Measurements from ENCODE around the gene GABARAP. TPM values are rescaled to one million over a fixed set of nuclear protein-coding genes. Genes with fewer than 3 reads are reported as not detected.

GABARAP gene
- total RNA-seq (2014; rRNA removed; shearing (Covaris generic)): 575 and 595 TPM in 2 replicates

- peak; percentile 83 for DNase-seq (ENCODE audit: low read depth)
These were observed at the start of gene GABARAP for GRCh38 chr17:7241783-7242716. Gene GABARAP, minus strand, starts transcription at chr17:7242449. Its CDS starts 119 bp downstream, at chr17:7242330.

- DNase-seq (ENCODE audit: low read depth): no peak
These were observed 48.4 kb upstream of the GABARAP start for GRCh38 chr17:7290685-7291084.

- no peak for DNase-seq (ENCODE audit: low read depth)
These were observed 47.9 kb upstream of the GABARAP start for GRCh38 chr17:7290166-7290565.

DNA sequence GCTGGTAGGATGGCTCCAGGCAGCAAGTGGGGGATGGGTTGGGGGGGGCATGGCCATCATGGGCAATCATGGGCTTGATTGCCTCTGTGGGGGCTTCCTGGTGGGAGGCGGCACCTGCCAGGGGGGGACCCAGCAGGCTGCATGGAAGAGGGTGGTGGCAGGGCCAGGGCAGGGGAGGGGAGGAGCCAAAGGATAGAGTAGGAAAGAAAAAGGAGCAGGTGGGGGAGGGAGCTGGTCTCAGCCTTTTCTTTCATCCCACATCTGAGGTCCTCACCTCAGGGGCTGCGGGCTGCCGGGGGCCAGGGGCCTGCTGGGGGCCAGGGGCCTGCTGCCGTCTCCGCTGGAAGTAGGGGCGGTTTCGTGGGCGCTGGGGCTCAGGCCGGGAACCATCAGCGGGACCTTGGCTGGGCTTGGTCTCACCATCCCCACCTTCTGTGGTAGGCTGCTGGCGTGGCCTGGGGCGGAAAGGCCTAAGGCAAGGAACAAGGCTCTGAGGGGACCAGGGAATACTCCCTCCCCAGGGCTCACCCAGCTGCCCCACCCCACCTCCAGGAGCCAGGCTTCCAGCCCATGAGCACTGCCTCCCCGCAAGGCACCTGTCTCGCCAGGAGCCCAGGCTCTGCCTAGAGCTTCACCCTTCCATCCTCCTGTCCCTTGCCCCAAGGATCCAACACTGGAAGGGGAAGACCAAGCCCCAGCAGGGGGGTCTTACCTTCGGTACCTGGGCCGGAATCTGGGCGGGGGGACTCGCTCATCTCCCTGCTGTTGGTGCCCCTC is 47.2 kb upstream of the GABARAP start:
- no peak for DNase-seq (ENCODE audit: low read depth)

GRCh38 chr17:7285679-7286078 is 43.4 kb upstream of the GABARAP start:
- no peak for DNase-seq (ENCODE audit: low read depth)

- no peak for DNase-seq (ENCODE audit: low read depth)
These were observed 42.7 kb upstream of the GABARAP start for GRCh38 chr17:7284911-7285310.

DNA sequence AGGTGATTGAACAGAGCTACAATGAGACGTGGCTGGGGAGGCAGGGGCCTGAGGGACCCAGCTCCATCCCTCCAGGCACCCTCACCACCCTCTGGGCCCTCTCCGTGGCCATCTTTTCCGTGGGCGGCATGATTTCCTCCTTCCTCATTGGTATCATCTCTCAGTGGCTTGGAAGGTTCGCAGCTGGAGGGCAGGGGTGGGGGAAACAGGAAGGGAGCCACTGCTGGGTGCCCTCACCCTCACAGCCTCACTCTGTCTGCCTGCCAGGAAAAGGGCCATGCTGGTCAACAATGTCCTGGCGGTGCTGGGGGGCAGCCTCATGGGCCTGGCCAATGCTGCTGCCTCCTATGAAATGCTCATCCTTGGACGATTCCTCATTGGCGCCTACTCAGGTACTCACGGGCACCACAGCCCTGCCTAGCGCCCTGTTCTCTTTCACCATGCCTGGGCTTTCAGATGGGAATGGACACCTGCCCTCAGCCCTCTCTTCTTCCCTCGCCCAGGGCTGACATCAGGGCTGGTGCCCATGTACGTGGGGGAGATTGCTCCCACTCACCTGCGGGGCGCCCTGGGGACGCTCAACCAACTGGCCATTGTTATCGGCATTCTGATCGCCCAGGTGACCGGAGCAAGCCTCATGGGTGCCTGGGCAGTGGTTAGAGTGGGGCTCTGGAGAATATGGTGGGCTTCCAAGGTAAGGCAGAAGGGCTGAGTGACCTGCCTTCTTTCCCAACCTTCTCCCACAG is 41.4 kb upstream of the GABARAP start:
- no peak for DNase-seq (ENCODE audit: low read depth)

DNA sequence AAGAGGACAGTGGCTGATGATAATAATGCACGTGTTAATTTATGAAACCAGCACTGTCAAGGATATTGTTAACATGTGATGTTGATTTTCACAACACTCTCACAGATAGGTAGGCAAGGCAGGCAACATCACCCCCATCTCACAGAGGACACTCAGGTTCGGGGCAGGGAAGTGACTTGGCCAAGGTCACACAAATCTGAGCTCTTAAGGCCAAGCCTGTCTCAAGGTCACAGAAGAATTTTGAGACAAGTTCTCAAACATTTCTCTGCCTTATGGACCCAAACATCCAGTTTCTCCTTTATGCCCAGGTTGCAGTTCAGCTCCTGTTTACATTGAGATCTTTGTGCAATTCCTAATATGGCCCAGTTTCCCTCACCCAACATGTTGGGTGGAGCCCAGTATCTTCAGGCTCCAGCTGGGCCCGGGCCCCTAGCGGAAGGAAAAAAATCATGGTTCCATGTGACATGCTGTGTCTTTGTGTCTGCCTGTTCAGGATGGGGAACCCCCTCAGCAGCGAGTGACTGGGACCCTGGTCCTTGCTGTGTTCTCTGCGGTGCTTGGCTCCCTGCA is 40.6 kb upstream of the GABARAP start:
- DNase-seq (ENCODE audit: low read depth): no peak

DNA sequence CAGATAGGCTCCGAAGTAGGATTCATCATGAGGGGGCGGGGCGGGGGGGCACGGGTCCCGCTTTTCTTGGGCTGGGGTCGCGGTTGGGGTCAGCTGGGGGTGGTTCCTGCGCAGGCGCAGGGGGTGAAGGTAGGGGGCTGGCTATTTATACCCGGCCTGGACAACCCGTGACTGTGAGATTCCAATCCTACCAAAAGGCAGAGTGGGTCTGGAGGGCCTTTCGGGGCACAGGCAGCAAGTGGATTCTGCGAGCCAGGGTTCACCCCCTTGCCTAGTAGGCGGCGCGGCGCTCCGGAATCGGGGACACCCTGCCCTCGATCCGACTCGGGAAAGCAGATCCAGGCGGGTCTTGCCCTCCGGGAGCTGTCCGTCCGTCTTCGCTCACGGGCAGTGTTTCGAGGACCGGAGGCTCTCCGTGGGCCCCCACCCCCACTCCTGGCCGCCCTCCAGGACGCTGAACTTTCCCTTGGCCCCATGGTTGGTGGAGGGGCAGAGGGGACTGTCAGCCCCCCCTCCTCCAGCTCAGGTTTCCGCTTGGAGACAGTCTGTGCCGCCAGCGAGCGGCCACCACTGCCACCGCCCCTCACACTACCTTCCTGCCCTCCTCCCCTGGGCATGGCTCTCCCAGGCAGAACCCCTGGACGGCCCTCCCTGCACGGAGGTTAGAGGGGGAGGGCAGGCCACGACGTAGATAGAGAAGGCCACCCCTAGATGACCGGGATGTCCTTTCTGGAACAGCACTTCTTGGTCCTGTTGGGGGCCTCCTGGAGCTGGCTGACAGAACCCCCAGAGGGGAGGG is 39.9 kb upstream of the GABARAP start:
- DNase-seq (ENCODE audit: low read depth): no peak

- DNase-seq (ENCODE audit: low read depth): peak; percentile 91
These were observed 39.1 kb upstream of the GABARAP start, which contains the start of gene SLC2A4 for GRCh38 chr17:7281074-7281952. Gene SLC2A4, plus strand, starts transcription at chr17:7281718. Its CDS starts 217 bp downstream, at chr17:7281935.

GRCh38 chr17:7280519-7281073 is 38.3 kb upstream of the GABARAP start:
- peak; percentile 76 for DNase-seq (ENCODE audit: low read depth)

GRCh38 chr17:7279448-7279847 is 37.2 kb upstream of the GABARAP start:
- DNase-seq (ENCODE audit: low read depth): no peak

DNA sequence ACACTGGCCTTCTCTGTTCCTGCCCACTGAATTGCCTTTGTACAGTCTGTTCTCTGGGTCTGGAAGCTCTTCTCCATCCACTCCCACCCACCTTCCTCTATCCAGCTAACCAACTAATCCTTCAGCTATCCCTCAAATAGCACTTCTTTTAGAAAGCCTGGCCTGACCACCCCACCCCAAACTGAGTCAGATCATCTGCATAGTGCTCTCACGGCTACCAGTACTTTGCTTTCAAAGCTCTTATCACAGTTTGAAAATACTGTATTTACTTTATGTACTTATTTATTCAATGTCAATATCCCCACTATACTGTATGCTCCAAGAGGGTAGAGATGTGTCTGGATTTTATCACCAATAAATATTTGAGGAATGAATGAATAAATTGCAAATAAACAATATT is 24.5 kb upstream of the GABARAP start:
- DNase-seq (ENCODE audit: low read depth): no peak

DNA sequence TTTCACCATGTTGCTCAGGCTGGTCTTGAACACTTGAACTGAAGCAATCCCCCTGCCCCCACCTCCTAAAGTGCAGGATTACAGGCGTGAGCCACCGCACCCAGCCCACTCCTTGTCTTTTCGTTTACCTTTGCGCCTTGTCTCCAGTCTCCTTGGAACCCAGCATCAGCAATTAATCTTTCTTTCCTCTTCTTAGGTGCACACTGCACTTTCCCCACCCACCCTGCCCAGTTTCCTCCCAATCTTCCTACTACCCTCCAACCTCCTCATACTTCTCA is 21.5 kb upstream of the GABARAP start:
- DNase-seq (ENCODE audit: low read depth): no peak

DNA sequence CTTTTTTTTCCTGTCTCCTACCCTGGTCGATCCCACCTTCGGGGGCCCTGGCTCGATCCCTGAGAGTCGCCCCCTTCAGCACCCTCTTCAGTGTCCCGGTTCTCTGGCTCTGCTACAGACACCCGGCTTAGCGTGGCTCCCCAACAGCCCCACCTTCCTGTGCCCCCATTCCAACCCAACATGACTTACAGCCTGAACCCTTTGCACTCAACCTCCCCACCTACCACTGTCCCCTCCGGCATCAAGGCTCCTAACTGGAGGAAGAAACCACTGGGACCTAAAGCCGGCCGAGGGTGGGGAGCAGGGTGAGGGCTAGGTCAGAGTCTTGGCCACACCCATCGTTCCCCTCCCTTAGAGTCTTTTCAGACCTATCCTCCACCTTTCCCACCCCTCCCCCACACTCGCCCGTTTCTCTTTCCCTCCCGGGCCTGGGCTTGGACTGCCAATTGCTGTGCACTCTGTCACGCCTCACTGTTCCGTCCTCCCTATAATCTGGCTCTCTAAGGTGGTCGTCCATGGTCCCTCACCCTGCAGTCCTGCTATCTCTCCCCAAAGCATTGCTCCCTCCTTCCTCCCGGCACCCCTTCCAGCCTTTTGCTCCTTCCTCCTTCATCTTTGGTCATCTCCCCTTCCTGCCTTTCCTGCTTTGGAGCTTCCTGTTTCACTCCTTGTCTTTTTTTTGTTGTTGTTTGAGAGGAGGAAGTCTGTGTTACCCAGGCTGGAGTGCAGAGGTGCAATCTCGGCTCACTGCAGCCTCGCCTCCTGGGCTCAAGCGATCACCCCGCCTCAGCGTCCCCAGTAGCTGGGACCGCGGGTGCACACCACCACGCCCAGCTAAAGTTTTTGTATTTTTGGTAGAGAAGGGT is 20.9 kb upstream of the GABARAP start:
- DNase-seq (ENCODE audit: low read depth): no peak

GRCh38 chr17:7262192-7262934 is 20.1 kb upstream of the GABARAP start, which contains the start of gene CLDN7:
Gene CLDN7, minus strand, starts transcription at chr17:7262478. Its CDS starts 435 bp downstream, at chr17:7262043.
- no peak for DNase-seq (ENCODE audit: low read depth)

- no peak for DNase-seq (ENCODE audit: low read depth)
These were observed 19.3 kb upstream of the GABARAP start for GRCh38 chr17:7261379-7262191.

Measured in M059J (cell line).